Stimulated activated naive CD8-positive, alpha-beta T cell treated with anti-CD3 and anti-CD28 coated beads, Interleukin-15, Interleukin-2, amounts not matched to agents 100 U/mL and 50 U/mL, for 24 hours (primary cell): ENCODE data around the gene TTC22.
"Not testable (repeated sequence)": the region's sequence is repeated elsewhere in the genome, so short reads cannot be mapped to it uniquely, and the experiment has no call there.

Source experiments
- ATAC-seq: fragments of 150-1000 bp; cut with Tn5 transposase; one replicate; pipeline ENCODE4 v1.10.0; 2021
- DNase-seq: peaks from one replicate; pipeline ENCODE4 v3.0.0; 2021

TTC22 gene

GRCh38 chr1:54784066-54784465 lies 17.1 kb downstream of the TTC22 start:
- ATAC-seq (no peak), DNase-seq (no peak)

DNA sequence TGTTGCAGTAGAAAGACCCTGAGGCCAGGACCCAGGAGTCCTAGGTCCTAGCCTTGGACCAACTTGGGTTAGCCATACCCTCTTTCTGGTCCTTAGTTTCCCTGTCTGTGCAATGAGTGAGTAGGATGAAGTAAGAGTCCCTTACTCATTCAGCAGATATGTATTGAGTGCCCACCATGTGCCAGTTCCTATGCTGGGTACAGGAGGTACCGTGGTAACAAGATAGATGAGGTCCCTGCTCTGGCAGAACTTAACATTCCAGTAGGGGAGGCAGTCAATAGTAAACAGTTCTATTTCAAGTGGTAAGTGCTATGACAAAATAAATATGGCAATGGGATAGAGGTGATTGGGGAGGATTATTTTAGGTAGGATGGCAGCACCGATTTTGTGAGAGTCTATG lies 18.5 kb downstream of the TTC22 start:
- no peak for DNase-seq
- ATAC-seq = no peak

GRCh38 chr1:54782156-54782555 lies 19.0 kb downstream of the TTC22 start:
- DNase-seq = no peak
- no peak for ATAC-seq

DNA sequence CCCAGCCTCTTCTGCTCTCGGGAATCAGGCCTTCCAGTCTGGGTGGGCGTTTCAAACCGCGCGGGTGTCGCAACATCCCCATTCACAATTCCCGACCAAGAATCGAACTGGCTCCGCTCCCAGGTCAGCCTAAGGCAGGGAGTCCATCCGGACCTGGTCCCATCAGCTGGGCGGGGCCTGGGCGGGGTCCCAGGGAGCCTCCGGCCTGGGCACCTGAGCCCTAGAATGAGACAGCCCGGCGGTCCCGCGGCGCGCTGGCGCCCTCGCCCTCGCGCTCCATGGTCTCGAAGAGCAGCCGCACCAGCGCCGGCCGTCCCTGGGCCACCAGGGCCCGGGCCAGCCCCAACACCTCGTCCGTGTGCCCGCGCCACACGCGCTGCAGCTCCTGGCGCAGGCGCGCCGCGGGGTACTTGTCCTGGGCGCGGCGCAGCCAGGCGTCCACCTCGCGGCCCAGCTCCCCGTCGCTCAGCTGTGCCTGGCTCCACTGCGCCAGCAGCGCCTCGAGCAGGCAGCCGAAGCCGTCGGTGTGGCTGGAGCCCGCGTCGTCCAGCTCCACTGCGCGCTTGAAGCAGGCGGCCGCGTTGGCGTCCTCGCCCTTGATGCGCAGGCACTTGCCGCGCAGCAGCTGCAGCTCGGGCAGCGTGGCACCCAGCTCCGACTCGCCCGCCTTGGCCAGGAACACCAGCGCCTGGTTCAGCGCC lies 19.9 kb downstream of the TTC22 start:
- ATAC-seq = no peak

DNA sequence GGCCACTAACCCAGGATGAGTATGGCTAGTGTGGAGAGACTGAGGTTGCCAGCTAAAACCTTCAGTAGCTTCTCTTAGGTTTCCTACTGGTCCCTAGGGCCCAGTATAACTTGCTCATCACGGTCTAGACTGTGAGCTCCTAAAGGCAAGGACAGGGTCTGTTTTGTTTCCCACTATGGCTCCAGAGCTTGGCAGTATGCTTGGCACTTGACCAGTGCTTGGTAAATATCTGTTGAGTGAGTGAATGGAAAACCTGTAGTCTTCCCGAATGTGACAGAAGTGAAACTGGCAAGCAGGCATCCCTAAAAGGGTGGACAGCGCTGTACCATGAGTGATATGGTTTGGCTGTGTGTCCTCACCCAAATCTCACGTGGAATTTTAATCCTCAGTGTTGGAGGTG lies 23.7 kb downstream of the TTC22 start:
- no peak for ATAC-seq

More for the DNA sequence above, 19.9 kb downstream of the TTC22 start:
- DNase-seq = no peak

DNA sequence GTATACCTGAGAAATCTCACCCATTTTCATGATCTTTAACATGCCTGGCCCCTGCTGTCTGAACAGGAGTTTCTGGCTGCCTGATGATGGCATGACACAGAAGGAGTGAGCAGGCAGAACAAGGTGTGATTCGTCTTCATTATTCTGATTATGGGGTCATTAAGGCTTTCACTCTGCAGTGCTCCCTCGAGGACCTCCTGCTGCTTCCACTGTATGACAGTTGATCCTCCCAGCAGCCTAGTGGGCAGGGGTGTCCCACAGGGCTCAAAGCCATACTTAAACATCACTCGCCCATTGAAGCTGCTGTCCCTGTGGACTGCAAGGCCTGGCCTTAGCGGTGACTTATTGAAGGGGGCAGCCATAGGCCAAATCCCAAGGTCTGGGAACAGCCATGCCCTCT lies 24.1 kb downstream of the TTC22 start:
- DNase-seq (no peak), ATAC-seq (no peak)

More for the DNA sequence above, 23.7 kb downstream of the TTC22 start:
- DNase-seq = no peak

GRCh38 chr1:54775828-54776721 lies 25.0 kb downstream of the TTC22 start:
- ATAC-seq, DNase-seq: not testable (repeated sequence)

- DNase-seq = peak; percentile 17
- no peak for ATAC-seq
Observed at GRCh38 chr1:54774820-54775498, 26.2 kb downstream of the TTC22 start.

DNA sequence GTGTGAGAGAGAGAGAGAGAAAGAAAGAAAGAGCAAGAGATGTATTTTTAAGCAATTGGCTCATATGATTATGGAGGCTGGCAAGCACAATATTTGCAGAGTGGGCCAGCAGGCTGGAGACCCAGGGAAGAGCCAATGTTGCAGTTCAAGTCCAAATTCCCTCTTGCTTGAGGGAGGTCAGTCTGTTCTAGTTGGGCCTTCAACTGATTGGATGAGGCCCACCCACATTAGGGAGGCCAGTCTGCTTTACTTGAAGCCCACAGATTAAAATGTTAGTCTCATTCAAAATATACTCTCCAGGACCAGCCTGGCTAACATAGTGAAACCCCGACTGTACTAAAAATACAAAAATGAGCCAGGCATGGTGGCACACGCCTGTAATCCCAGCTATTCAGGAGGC lies 28.2 kb downstream of the TTC22 start:
- ATAC-seq (no peak), DNase-seq (no peak)

DNA sequence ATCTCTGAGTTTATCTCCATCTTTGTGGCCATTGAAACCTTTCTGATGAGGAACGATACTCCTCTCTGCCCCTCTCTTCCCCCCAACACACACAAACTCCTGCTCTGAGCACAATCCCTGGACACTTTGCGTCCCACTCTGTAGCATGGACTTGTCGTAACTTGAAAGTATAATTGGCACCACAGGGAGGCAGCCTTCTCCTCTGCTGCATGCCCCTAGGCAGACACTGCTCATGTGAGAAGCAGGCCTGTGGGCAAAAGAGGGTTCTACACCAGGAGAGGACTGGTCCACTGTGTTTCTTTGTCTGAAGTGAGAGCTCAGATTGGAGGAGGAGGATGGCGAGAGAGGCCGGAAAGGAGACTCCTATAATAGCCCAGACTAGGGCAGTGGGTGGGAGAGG lies 33.0 kb downstream of the TTC22 start:
- ATAC-seq = no peak
- no peak for DNase-seq

- ATAC-seq (no peak), DNase-seq (no peak)
Observed at GRCh38 chr1:54767526-54767925, 33.6 kb downstream of the TTC22 start.

DNA sequence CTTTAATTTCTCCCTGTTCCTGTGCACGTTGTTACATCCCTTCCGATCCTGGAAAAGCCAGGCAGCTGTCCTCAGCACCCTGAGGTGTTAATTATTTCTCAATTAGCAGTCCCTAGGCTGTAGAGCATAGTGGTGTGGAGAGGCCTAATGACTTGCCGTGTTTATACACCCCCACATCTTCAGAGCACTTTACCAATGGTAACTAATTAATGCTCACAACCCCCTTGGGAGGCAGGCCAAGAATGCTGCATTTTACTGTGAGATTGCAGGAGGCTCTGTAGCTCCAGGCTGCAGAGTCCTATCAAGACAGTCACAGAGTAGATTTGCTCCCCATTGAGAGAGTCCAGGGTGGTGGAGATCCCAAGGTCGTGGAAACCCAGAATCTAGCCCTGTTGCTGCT lies 34.4 kb downstream of the TTC22 start:
- DNase-seq = no peak
- ATAC-seq = no peak

GRCh38 chr1:54764922-54765561 lies 36.1 kb downstream of the TTC22 start:
- ATAC-seq (peak; percentile 1), DNase-seq (no peak)

- ATAC-seq = peak; percentile 97
- peak; percentile 98 for DNase-seq
Observed at GRCh38 chr1:54764133-54764921, 36.8 kb downstream of the TTC22 start, which contains the start of gene PARS2. Gene PARS2 (minus strand): TSS chr1:54764523. CDS start chr1:54759161, 5,362 bp downstream.

GRCh38 chr1:54763816-54764132 lies 37.3 kb downstream of the TTC22 start:
- DNase-seq (no peak), ATAC-seq (no peak)

- ATAC-seq (no peak), DNase-seq (no peak)
Observed at GRCh38 chr1:54758678-54759348, 42.3 kb downstream of the TTC22 start.

DNA sequence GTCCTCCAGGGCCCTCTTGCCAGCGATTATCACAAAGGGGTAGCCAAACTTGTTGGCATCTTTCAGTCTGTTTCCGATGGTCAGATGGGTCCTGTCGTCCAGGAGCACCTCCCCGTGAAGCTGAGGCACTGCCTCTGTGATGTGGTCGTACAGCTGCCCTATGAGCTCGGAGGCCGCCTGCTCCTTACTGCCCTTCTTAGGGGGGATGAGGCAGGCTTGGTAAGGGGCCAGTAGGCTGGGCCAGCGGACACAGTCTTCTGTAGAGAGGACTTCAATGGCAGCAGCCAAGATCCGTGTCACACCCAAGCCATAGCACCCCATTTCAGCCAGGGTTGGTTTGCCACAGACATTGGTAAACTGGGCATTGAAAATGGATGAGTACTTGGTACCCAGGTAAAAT lies 43.3 kb downstream of the TTC22 start:
- DNase-seq (no peak), ATAC-seq (no peak)

- DNase-seq (no peak), ATAC-seq (no peak)
Observed at GRCh38 chr1:54754486-54755285, 46.4 kb downstream of the TTC22 start.

DNA sequence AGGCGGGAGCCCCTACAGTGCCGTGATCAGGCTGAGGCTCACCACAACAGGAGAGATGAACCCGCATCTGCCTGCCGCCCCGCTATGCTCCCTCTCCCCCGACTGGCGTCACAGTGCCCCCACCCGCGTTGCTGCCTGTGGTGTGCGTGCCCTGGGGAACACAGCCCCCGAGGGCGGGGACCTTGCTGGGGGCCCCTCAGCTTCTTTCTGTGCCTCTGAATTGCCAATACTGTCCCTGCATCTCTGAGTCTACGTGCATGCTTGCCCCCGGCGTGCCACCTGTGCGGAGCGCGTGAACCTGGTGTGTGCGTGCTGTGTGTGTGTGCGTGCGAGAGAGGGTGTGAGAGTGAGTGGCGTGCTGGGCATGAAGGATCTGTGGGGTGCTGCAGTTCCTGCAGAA lies 47.1 kb downstream of the TTC22 start:
- no peak for DNase-seq
- peak; percentile 34 for ATAC-seq

- DNase-seq = no peak
- no peak for ATAC-seq
Observed at GRCh38 chr1:54751426-54751825, 49.7 kb downstream of the TTC22 start.
